Astrocyte (in vitro differentiated cells and primary cell): ENCODE results near the gene SLC25A28.

Experiments
- EZH2 ChIP-seq: IDR thresholded peaks from 2 replicates; pipeline ENCODE4 v1.6.1; 2012; ENCODE audit warnings: mild to moderate bottlenecking, low read length, inconsistent platforms; ENCODE audit not compliant: insufficient read depth
- TF ChIP-seq, protein P1 (sequence below): IDR thresholded peaks from 2 replicates; pipeline ENCODE4 v1.5.1; 2011; ENCODE audit warnings: low read depth, mild to moderate bottlenecking, inconsistent platforms, low read length, moderate library complexity; ENCODE audit not compliant: insufficient read depth

DNA sequence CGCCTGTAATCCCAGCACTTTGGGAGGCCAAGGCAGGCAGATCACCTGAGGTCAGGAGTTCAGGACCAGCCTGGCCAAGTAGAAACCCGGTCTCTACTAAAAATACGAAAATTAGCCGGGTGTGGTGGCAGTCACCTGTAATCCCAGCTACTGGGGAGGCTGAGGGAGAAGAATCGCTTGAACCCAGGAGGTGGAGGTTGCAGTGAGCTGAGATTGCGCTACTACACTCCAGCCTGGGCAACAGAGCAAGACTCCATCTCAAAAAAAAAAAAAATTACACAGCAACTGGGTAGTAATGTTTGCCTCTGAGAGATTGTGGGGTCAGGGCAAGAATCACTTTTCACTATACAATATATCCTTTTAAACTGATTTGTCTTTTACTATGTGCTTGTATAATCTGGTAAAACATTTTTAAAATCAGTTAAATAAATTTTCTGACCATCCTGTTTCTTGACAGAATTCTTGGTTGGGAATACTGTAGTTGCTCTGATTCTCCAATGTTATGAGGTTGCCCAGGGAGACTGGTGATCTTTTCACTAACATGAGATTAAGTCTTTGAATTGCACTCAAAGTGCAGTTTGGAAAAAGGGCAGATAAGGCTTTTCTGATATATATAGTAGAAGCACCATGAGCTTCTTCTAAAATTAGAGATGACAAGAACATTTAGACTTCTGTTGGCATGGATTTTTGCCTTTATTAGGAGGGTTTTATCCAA lies 40.6 kb upstream of the SLC25A28 start:
- TF ChIP-seq, protein P1, sequence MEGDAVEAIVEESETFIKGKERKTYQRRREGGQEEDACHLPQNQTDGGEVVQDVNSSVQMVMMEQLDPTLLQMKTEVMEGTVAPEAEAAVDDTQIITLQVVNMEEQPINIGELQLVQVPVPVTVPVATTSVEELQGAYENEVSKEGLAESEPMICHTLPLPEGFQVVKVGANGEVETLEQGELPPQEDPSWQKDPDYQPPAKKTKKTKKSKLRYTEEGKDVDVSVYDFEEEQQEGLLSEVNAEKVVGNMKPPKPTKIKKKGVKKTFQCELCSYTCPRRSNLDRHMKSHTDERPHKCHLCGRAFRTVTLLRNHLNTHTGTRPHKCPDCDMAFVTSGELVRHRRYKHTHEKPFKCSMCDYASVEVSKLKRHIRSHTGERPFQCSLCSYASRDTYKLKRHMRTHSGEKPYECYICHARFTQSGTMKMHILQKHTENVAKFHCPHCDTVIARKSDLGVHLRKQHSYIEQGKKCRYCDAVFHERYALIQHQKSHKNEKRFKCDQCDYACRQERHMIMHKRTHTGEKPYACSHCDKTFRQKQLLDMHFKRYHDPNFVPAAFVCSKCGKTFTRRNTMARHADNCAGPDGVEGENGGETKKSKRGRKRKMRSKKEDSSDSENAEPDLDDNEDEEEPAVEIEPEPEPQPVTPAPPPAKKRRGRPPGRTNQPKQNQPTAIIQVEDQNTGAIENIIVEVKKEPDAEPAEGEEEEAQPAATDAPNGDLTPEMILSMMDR = no peak
- TF ChIP-seq EZH2 = no peak
